ENCODE data around the gene AHSG.

AHSG gene

GRCh38 chr3:186651678-186652215, 38.9 kb downstream of the AHSG start:
- TF ChIP-seq POLR2A (IDR thresholded peaks at IDR 0.05; ENCODE audit: low read depth, low read length) (no peak), TAF1 (IDR thresholded peaks at IDR 0.05; ENCODE audit: borderline replicate concordance, low read depth, low read length) (no peak), POLR2AphosphoS5 (IDR thresholded peaks at IDR 0.05; ENCODE audit: low read depth, low read length) (no peak)
- FAIRE-seq (no peak), DNase-seq (ENCODE audit: insufficient read length) (no peak)

DNA sequence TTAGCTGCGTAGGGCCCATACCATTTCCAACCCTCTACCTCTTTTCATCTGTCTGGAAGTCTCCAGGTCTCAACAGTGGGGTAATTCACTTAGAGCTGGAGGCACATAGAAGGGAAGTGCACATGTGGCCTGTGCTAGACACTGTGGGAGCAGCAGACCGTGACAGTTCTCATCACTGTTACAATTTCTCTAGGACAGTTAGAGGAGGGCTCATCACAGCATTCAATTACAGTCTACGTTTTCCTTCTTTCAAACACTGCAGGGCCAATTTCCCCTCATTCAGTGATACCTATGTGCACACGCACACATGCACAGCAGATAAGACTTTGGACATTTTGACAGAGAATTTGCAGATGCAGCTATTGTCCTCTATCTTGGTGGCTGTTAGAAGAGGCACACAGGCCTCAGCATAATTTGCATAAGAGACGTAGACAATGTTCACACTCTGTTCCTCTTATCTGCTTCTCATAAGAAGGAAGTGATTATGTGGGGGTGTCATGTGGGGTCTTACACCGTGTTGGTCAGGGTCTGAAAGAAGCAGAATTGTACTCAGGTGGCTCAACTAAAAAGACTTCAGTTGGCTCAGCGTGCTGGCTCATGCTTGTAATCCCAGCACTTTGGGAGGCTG, 40.3 kb downstream of the AHSG start:
- FAIRE-seq = peak; percentile 97
- DNase-seq (ENCODE audit: insufficient read length) = peak; percentile 25
- no peak for TF ChIP-seq POLR2A (IDR thresholded peaks at IDR 0.05; ENCODE audit: low read depth, low read length)

DNA sequence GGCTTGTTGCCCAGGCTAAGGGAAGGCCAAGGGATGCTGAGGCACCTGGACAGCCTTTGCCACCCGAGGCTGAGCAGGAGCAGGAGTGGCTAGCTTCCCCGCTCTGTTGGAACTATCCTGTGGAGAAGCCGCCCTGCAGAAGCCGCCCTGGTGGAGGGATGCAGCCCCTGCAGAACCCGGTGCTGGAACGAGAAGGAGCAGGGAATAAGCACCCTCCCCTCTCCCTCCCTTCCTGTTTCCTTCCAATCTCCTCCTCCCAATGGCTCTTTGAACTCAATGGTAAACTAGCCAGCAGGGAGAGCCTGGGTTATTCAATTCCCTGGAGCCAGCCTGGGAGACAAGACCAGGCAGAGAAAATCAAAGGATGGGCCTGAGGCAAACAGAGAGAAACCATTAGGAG, 41.1 kb downstream of the AHSG start:
- DNase-seq (ENCODE audit: insufficient read length) (no peak), FAIRE-seq (no peak)
- TF ChIP-seq POLR2A (IDR thresholded peaks at IDR 0.05; ENCODE audit: low read depth, low read length) (no peak), POLR2AphosphoS5 (IDR thresholded peaks at IDR 0.05; ENCODE audit: low read depth, low read length) (no peak), TAF1 (IDR thresholded peaks at IDR 0.05; ENCODE audit: borderline replicate concordance, low read depth, low read length) (no peak)

DNA sequence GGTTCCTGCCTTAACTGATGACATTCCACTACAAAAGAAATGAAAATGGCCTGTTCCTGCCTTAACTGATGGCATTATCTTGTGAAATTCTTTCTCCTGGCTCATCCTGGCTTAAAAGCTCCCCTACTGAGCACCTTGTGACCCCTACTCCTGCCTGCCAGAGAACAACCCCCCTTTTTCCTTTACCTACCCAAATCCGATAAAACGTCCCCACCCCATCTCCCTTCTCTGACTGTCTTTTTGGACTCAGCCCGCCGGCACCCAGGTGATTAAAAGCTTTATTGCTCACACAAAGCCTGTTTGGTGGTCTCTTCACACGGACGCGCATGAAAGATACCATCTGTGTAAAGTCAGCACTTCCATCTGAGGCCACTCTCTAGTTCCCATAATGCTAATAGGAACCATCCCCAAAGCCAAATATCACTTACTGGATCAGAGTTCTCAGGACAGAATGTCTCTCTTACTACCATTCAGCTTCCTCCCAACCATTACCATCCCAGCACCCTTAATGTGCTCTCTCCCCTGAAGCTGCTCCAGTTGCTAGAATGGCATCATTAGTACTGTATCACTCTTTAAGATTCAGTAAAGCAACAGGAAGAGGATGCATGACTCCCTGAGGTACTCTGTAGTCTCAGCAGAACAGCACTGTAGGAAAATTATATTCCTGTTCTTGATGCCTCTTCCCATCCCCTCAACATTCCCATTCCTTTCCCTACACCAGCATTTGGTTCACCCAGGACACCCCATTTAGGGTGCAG, 50.7 kb downstream of the AHSG start:
- DNase-seq (ENCODE audit: insufficient read length) = no peak
- no peak for TF ChIP-seq POLR2AphosphoS5 (IDR thresholded peaks at IDR 0.05; ENCODE audit: low read depth, low read length)
- TF ChIP-seq TAF1 (IDR thresholded peaks at IDR 0.05; ENCODE audit: borderline replicate concordance, low read depth, low read length) = no peak
- no peak for TF ChIP-seq POLR2A (IDR thresholded peaks at IDR 0.05; ENCODE audit: low read depth, low read length)
- no peak for FAIRE-seq

GRCh38 chr3:186664119-186664495, 51.2 kb downstream of the AHSG start:
- TF ChIP-seq POLR2A (IDR thresholded peaks at IDR 0.05; ENCODE audit: low read depth, low read length) (no peak), POLR2AphosphoS5 (IDR thresholded peaks at IDR 0.05; ENCODE audit: low read depth, low read length) (no peak), TAF1 (IDR thresholded peaks at IDR 0.05; ENCODE audit: borderline replicate concordance, low read depth, low read length) (no peak)
- DNase-seq (ENCODE audit: insufficient read length) = no peak
- FAIRE-seq = no peak

DNA sequence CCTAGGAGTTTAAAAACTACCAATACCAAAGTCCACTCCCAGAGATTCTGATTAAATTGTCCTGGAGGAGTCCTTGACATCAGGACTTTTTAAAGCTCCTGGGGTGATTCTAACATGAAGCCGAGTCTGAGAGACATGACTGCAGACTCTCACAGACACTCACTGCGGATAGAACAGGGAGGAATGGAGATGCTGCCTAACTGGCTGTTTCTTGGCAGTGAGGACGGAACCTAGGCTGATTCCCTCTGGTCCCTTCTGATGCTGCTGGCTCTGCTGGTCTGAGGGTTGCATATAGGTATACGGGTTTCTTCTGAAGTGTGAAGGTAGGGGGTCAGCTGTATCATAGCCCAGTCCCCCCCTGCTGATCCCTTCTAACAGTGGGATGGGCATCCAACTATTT, 51.6 kb downstream of the AHSG start:
- no peak for TF ChIP-seq POLR2A (IDR thresholded peaks at IDR 0.05; ENCODE audit: low read depth, low read length)
- no peak for TF ChIP-seq TAF1 (IDR thresholded peaks at IDR 0.05; ENCODE audit: borderline replicate concordance, low read depth, low read length)
- no peak for TF ChIP-seq POLR2AphosphoS5 (IDR thresholded peaks at IDR 0.05; ENCODE audit: low read depth, low read length)
- FAIRE-seq (no peak), DNase-seq (ENCODE audit: insufficient read length) (no peak)

- FAIRE-seq (no peak), DNase-seq (ENCODE audit: insufficient read length) (no peak)
- TF ChIP-seq TAF1 (IDR thresholded peaks at IDR 0.05; ENCODE audit: borderline replicate concordance, low read depth, low read length) (no peak), POLR2AphosphoS5 (IDR thresholded peaks at IDR 0.05; ENCODE audit: low read depth, low read length) (no peak), POLR2A (IDR thresholded peaks at IDR 0.05; ENCODE audit: low read depth, low read length) (no peak)
Measured at GRCh38 chr3:186665625-186666188, 52.8 kb downstream of the AHSG start, which contains the start of gene HRG. TSS of gene HRG (plus strand) at chr3:186666014. CDS start at chr3:186666032, 18 bp downstream.

- TF ChIP-seq POLR2A (IDR thresholded peaks at IDR 0.05; ENCODE audit: low read depth, low read length) = no peak
- TF ChIP-seq TAF1 (IDR thresholded peaks at IDR 0.05; ENCODE audit: borderline replicate concordance, low read depth, low read length) = no peak
- TF ChIP-seq POLR2AphosphoS5 (IDR thresholded peaks at IDR 0.05; ENCODE audit: low read depth, low read length) = no peak
- FAIRE-seq (no peak), DNase-seq (ENCODE audit: insufficient read length) (no peak)
Measured at GRCh38 chr3:186668426-186668825, 55.6 kb downstream of the AHSG start.

GRCh38 chr3:186669378-186670084, 56.7 kb downstream of the AHSG start:
- no peak for FAIRE-seq
- DNase-seq (ENCODE audit: insufficient read length) = no peak
- TF ChIP-seq TAF1 (IDR thresholded peaks at IDR 0.05; ENCODE audit: borderline replicate concordance, low read depth, low read length) (no peak), POLR2A (IDR thresholded peaks at IDR 0.05; ENCODE audit: low read depth, low read length) (no peak), POLR2AphosphoS5 (IDR thresholded peaks at IDR 0.05; ENCODE audit: low read depth, low read length) (no peak)

DNA sequence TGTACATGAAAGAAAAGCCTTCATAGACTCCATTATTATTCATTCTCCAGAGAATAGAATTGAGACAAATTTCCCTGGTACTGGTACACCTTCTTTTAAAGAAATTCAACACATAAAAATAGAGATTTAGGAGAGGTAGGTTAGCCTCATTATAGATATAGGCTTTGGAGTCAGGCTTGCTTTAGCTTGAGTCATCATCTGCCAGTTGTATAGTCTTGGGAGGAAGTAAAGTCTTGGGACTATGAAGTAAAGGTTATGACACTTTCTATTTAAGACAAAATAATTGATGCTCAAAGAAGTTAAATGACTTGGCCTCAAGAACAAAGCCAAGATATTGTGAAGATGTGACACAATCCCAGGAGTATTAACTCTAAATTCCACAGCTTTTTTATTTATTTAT, 57.3 kb downstream of the AHSG start:
- no peak for DNase-seq (ENCODE audit: insufficient read length)
- FAIRE-seq = no peak
- TF ChIP-seq POLR2AphosphoS5 (IDR thresholded peaks at IDR 0.05; ENCODE audit: low read depth, low read length) = no peak
- no peak for TF ChIP-seq TAF1 (IDR thresholded peaks at IDR 0.05; ENCODE audit: borderline replicate concordance, low read depth, low read length)
- no peak for TF ChIP-seq POLR2A (IDR thresholded peaks at IDR 0.05; ENCODE audit: low read depth, low read length)
